ENCODE data around the gene RSRC1.

The RSRC1 gene

DNA sequence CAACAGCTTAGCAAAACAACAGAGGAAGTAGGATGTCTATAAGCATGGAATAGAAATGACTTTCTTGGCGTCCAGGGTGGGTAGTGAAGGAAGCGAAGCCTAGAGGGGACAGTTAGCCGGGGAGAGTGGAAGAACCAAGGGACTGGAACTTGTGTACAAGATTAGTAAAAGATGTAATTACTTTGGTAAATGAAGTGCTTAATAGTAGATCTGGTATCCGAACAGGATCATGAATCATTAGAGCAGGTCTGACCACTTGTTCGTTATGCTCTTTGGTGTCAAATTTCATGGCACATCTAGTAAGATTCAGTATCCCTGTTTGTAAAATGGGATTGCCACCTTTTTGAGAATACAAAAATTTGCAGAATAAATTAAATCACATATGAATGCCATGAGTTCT, 348.6 kb downstream of the RSRC1 start:
- no peak overlapping the region for H3K27ac ChIP-seq (ENCODE audit: low read depth, low read length)
- no peaks in the 10 kb centered on the region for H3K9me3 ChIP-seq (ENCODE audit: control insufficient read depth, insufficient read depth, low read length)
- no peak overlapping the region for H3K4me2 ChIP-seq (ENCODE audit: low read length)
- no peaks in the 10 kb centered on the region for H3K4me1 ChIP-seq (ENCODE audit: control insufficient read depth, low read length)
- no peaks in the 10 kb centered on the region for H3F3A ChIP-seq (ENCODE audit: control insufficient read depth, insufficient read depth)
- H4K20me1 ChIP-seq (ENCODE audit: control insufficient read depth, insufficient read depth, low read depth, low read length) = no peaks in the 10 kb centered on the region
- TF ChIP-seq, protein P1, sequence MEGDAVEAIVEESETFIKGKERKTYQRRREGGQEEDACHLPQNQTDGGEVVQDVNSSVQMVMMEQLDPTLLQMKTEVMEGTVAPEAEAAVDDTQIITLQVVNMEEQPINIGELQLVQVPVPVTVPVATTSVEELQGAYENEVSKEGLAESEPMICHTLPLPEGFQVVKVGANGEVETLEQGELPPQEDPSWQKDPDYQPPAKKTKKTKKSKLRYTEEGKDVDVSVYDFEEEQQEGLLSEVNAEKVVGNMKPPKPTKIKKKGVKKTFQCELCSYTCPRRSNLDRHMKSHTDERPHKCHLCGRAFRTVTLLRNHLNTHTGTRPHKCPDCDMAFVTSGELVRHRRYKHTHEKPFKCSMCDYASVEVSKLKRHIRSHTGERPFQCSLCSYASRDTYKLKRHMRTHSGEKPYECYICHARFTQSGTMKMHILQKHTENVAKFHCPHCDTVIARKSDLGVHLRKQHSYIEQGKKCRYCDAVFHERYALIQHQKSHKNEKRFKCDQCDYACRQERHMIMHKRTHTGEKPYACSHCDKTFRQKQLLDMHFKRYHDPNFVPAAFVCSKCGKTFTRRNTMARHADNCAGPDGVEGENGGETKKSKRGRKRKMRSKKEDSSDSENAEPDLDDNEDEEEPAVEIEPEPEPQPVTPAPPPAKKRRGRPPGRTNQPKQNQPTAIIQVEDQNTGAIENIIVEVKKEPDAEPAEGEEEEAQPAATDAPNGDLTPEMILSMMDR (IDR thresholded peaks at IDR 0.05; ENCODE audit: low read depth, low read length, poor library complexity, severe bottlenecking) = no peak
- TF ChIP-seq EZH2phosphoT487 (IDR thresholded peaks at IDR 0.05; ENCODE audit: borderline replicate concordance, low read length) = no peak
- H3K36me3 ChIP-seq (ENCODE audit: control insufficient read depth, low read length) = no peaks in the 10 kb centered on the region
- H3K27me3 ChIP-seq (ENCODE audit: control insufficient read depth, low read length) = no peaks in the 10 kb centered on the region
- H3K79me2 ChIP-seq (ENCODE audit: control insufficient read depth, low read length) = no peaks in the 10 kb centered on the region
- H3K9me2 ChIP-seq (replicated peaks; ENCODE audit: control insufficient read depth, low read length) = no peaks in the 10 kb centered on the region
- no peak overlapping the region for H3K4me3 ChIP-seq (ENCODE audit: low read length)

DNA sequence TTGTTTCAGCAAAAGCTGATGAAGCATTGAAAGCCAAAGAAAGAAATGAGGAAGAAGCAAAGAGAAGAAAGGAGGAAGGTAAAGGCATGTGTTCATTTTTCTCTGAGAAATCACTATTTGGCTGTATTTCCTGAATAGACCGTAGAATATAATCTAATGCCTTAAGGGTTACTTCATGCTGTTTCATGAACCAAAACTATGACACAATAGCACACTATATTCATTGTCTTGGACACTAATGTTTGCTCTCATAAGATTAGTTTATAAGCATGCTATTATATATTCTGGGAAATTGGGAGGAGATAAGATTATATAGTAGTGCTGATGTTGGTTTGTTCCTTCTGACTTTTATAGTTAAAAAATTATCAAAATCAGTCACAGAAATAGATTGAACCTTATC, 351.0 kb downstream of the RSRC1 start:
- Histone ChIP-seq H3K36me3 (ENCODE audit: control insufficient read depth, low read length) (no peaks in the 10 kb centered on the region), H3F3A (ENCODE audit: control insufficient read depth, insufficient read depth) (no peaks in the 10 kb centered on the region), H3K9me3 (ENCODE audit: control insufficient read depth, insufficient read depth, low read length) (no peaks in the 10 kb centered on the region), H3K9me2 (replicated peaks; ENCODE audit: control insufficient read depth, low read length) (no peaks in the 10 kb centered on the region), H4K20me1 (ENCODE audit: control insufficient read depth, insufficient read depth, low read depth, low read length) (no peaks in the 10 kb centered on the region), H3K4me3 (ENCODE audit: low read length) (no peak overlapping the region), H3K27ac (ENCODE audit: low read depth, low read length) (no peak overlapping the region), H3K4me1 (ENCODE audit: control insufficient read depth, low read length) (no peaks in the 10 kb centered on the region), H3K4me2 (ENCODE audit: low read length) (no peak overlapping the region), H3K27me3 (ENCODE audit: control insufficient read depth, low read length) (no peaks in the 10 kb centered on the region), H3K79me2 (ENCODE audit: control insufficient read depth, low read length) (no peaks in the 10 kb centered on the region)
- no peak for TF ChIP-seq EZH2phosphoT487 (IDR thresholded peaks at IDR 0.05; ENCODE audit: borderline replicate concordance, low read length)
- TF ChIP-seq, protein P1 (IDR thresholded peaks at IDR 0.05; ENCODE audit: low read depth, low read length, poor library complexity, severe bottlenecking) = no peak

DNA sequence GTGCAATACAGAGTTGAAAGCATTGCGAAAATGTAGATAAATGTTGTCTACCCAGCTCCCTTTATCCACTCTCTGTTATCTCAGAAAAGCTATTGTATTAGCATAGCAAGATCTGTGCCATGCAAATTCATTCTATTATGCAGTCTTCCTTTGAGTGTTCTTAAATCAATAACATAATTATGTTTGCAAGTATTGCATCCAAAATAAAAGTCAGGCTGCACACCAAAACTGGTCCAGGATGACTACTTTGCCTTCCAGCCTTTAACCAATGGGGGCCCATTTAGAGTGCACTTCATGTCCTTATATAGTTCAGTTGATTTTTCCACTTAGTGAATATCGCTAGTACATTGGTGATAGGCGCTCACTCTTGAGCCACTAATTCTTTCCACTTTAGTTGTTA, 353.7 kb downstream of the RSRC1 start:
- no peaks in the 10 kb centered on the region for H3F3A ChIP-seq (ENCODE audit: control insufficient read depth, insufficient read depth)
- no peaks in the 10 kb centered on the region for H3K9me3 ChIP-seq (ENCODE audit: control insufficient read depth, insufficient read depth, low read length)
- H3K36me3 ChIP-seq (ENCODE audit: control insufficient read depth, low read length) = no peaks in the 10 kb centered on the region
- TF ChIP-seq EZH2phosphoT487 (IDR thresholded peaks at IDR 0.05; ENCODE audit: borderline replicate concordance, low read length) = no peak
- TF ChIP-seq, protein P1 (IDR thresholded peaks at IDR 0.05; ENCODE audit: low read depth, low read length, poor library complexity, severe bottlenecking) = no peak
- H3K27ac ChIP-seq (ENCODE audit: low read depth, low read length) = no peak overlapping the region
- no peaks in the 10 kb centered on the region for H3K79me2 ChIP-seq (ENCODE audit: control insufficient read depth, low read length)
- H4K20me1 ChIP-seq (ENCODE audit: control insufficient read depth, insufficient read depth, low read depth, low read length) = no peaks in the 10 kb centered on the region
- H3K4me1 ChIP-seq (ENCODE audit: control insufficient read depth, low read length) = no peaks in the 10 kb centered on the region
- no peaks in the 10 kb centered on the region for H3K27me3 ChIP-seq (ENCODE audit: control insufficient read depth, low read length)
- no peak overlapping the region for H3K4me3 ChIP-seq (ENCODE audit: low read length)
- H3K9me2 ChIP-seq (replicated peaks; ENCODE audit: control insufficient read depth, low read length) = no peaks in the 10 kb centered on the region
- H3K4me2 ChIP-seq (ENCODE audit: low read length) = no peak overlapping the region

DNA sequence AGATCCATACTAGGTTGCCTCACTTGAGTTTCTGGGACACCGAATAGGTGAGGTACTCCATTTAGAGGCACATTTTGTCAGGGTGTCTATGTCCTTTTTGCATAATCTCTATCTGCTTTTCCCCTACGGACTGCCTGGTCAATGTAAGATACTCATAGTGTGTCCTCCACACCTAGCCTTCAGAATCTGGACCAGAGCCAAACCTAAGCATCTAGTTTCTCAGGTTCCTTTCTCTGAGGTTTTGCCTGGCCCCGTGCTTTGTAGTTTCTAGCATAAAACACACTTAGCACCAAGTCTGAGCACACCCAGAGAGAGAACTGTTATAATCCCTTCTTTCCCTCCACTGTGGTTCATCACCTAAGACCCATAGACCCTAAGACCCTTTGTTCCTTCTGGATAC, 355.2 kb downstream of the RSRC1 start:
- no peak overlapping the region for H3K27ac ChIP-seq (ENCODE audit: low read depth, low read length)
- TF ChIP-seq, protein P1 (IDR thresholded peaks at IDR 0.05; ENCODE audit: low read depth, low read length, poor library complexity, severe bottlenecking) = no peak
- TF ChIP-seq EZH2phosphoT487 (IDR thresholded peaks at IDR 0.05; ENCODE audit: borderline replicate concordance, low read length) = no peak
- H3K4me2 ChIP-seq (ENCODE audit: low read length) = no peak overlapping the region

More for the DNA sequence above, 355.2 kb downstream of the RSRC1 start:
- Histone ChIP-seq H3F3A (ENCODE audit: control insufficient read depth, insufficient read depth) (no peaks in the 10 kb centered on the region), H3K9me3 (ENCODE audit: control insufficient read depth, insufficient read depth, low read length) (no peaks in the 10 kb centered on the region), H3K9me2 (replicated peaks; ENCODE audit: control insufficient read depth, low read length) (no peaks in the 10 kb centered on the region), H3K4me1 (ENCODE audit: control insufficient read depth, low read length) (no peaks in the 10 kb centered on the region), H3K79me2 (ENCODE audit: control insufficient read depth, low read length) (no peaks in the 10 kb centered on the region), H3K4me3 (ENCODE audit: low read length) (no peak overlapping the region), H3K36me3 (ENCODE audit: control insufficient read depth, low read length) (no peaks in the 10 kb centered on the region), H3K27me3 (ENCODE audit: control insufficient read depth, low read length) (no peaks in the 10 kb centered on the region), H4K20me1 (ENCODE audit: control insufficient read depth, insufficient read depth, low read depth, low read length) (no peaks in the 10 kb centered on the region)

Data from DOHH2 (cell line).